CD14-positive monocyte (primary cell): ENCODE measurements around the gene ROBO4. TPM values are rescaled to one million over a fixed set of nuclear protein-coding genes. Genes with fewer than 3 reads are reported as not detected.

Experiments
- DNase-seq, 3 donors: peaks; one replicate each; pipeline ENCODE4 v3.0.0-alpha.2; 2011 to 2022
- H2AFZ ChIP-seq: 2 replicates; pipeline ENCODE4 v1.6.0; 2012; ENCODE audit warnings: mild to moderate bottlenecking, low read depth, low read length, inconsistent platforms; ENCODE audit not compliant: insufficient read depth, poor library complexity, severe bottlenecking
- H3K27ac ChIP-seq, 2 donors: 1 replicate in 1 of 2; 2 replicates in 1 of 2; pipeline ENCODE4 v1.5.1; 2012 to 2013; ENCODE audit warnings: low read length in 2 of 2, control low read depth in 1 of 2, inconsistent platforms in 1 of 2, low read depth in 1 of 2, mild to moderate bottlenecking in 1 of 2
- H3K27me3 ChIP-seq, 2 donors: one replicate each; pipeline versions ENCODE4 v1.6.0 to v1.6.1; 2011 to 2013; ENCODE audit warnings: low read length in 2 of 2; ENCODE audit not compliant: control insufficient read depth in 2 of 2, insufficient read depth in 2 of 2
- H3K36me3 ChIP-seq, 2 donors: replicated peaks in 1 of 2; 1 replicate in 1 of 2; 2 replicates in 1 of 2; pipeline versions ENCODE4 v1.5.1 to v1.6.1; 2012 to 2013; ENCODE audit warnings: low read length in 2 of 2, control low read depth in 1 of 2, inconsistent platforms in 1 of 2, mild to moderate bottlenecking in 1 of 2; ENCODE audit not compliant: insufficient read depth in 2 of 2, control insufficient read depth in 1 of 2
- H3K4me1 ChIP-seq, 2 donors: 1 replicate in 1 of 2; 2 replicates in 1 of 2; pipeline versions ENCODE4 v1.5.1 to v1.6.1; 2012 to 2013; ENCODE audit warnings: low read length in 2 of 2, control low read depth in 1 of 2, inconsistent platforms in 1 of 2, mild to moderate bottlenecking in 1 of 2, moderate library complexity in 1 of 2; ENCODE audit not compliant: insufficient read depth in 2 of 2, control insufficient read depth in 1 of 2
- H3K4me2 ChIP-seq: replicated peaks from 2 replicates; pipeline ENCODE3; 2012; ENCODE audit warnings: low read length, moderate library complexity, mild to moderate bottlenecking; ENCODE audit not compliant: poor library complexity, severe bottlenecking; ENCODE audit errors: extremely low read depth
- H3K4me3 ChIP-seq, 3 experiments: fragments of 200-600 bp in 1 of 3; sonication (generic) in 1 of 3; replicated peaks in 1 of 3; 1 replicate in 2 of 3; 2 replicates in 1 of 3; pipeline ENCODE4 v1.5.1; 2011 to 2013; ENCODE audit warnings: low read length in 3 of 3, mild to moderate bottlenecking in 3 of 3, control low read depth in 2 of 3, low read depth in 2 of 3, inconsistent platforms in 1 of 3, moderate library complexity in 1 of 3
- H3K79me2 ChIP-seq: 2 replicates; pipeline ENCODE4 v1.6.0; 2012; ENCODE audit warnings: mild to moderate bottlenecking, control low read depth, inconsistent platforms, low read length, moderate library complexity; ENCODE audit not compliant: insufficient read depth
- H3K9ac ChIP-seq: 2 replicates; pipeline ENCODE4 v1.6.0; 2017; ENCODE audit warnings: low read length, mild to moderate bottlenecking; ENCODE audit not compliant: insufficient read depth, poor library complexity, severe bottlenecking
- H3K9me3 ChIP-seq, 2 donors: replicated peaks in 1 of 2; 1 replicate in 1 of 2; 2 replicates in 1 of 2; pipeline versions ENCODE4 v1.5.1 to v1.6.1; 2012 to 2013; ENCODE audit warnings: low read length in 2 of 2, control low read depth in 1 of 2; ENCODE audit not compliant: control insufficient read depth in 1 of 2, insufficient read depth in 1 of 2
- H4K20me1 ChIP-seq: 2 replicates; pipeline ENCODE4 v1.6.0; 2012; ENCODE audit warnings: mild to moderate bottlenecking, low read length, control low read depth, moderate library complexity; ENCODE audit not compliant: insufficient read depth
- H3K27ac Mint-ChIP-seq, 7 donors: one replicate each; pipeline ENCODE4 v1.8.0; 2020; ENCODE audit warnings: mild to moderate bottlenecking in 7 of 7, mixed read lengths in 7 of 7, moderate library complexity in 6 of 7, inconsistent platforms in 2 of 7
- H3K27me3 Mint-ChIP-seq, 3 donors: one replicate each; pipeline ENCODE4 v1.8.0; 2021 to 2022; ENCODE audit warnings: low read depth in 3 of 3, mild to moderate bottlenecking in 3 of 3, mixed read lengths in 3 of 3, moderate library complexity in 3 of 3, inconsistent platforms in 1 of 3
- H3K36me3 Mint-ChIP-seq, 2 donors: one replicate each; pipeline ENCODE4 v1.8.0; 2020; ENCODE audit warnings: mixed read lengths in 2 of 2, inconsistent platforms in 1 of 2, mild to moderate bottlenecking in 1 of 2
- H3K4me1 Mint-ChIP-seq: one replicate; pipeline ENCODE4 v1.8.0; 2020; ENCODE audit warnings: mild to moderate bottlenecking, mixed read lengths
- H3K4me3 Mint-ChIP-seq, 2 donors: one replicate each; pipeline ENCODE4 v1.8.0; 2020; ENCODE audit warnings: mild to moderate bottlenecking in 2 of 2, mixed read lengths in 2 of 2, moderate library complexity in 1 of 2
- H3K9me3 Mint-ChIP-seq, 7 donors: one replicate each; pipeline ENCODE4 v1.8.0; 2020 to 2022; ENCODE audit warnings: mixed read lengths in 7 of 7, mild to moderate bottlenecking in 6 of 7, moderate library complexity in 6 of 7, inconsistent platforms in 2 of 7
- CTCF ChIP-seq: fragments of 200-600 bp; IDR thresholded peaks from one replicate; pipeline ENCODE4 v1.8.0; 2022; ENCODE audit warnings: antibody characterized with exemption, mild to moderate bottlenecking
- WGBS: methylation state at CpG from one replicate; pipeline ENCODE4 v1.1.5; 2013; ENCODE audit warnings: missing lambda C conversion rate; ENCODE audit not compliant: insufficient coverage; 5-methylcytosine and 5-hydroxymethylcytosine counted together
- intact Hi-C, 2 donors: fragments of 100-400 bp; cut with micrococcal nuclease; formaldehyde crosslinking; loops; one replicate each; pipeline versions ENCODE4 v1.15.0 to v1.15.1; 2023
- polyA plus RNA-seq, 3 donors: library from polyadenylated mRNA; depleted of rRNA in 1 of 3; unstranded in 2 of 3; stranded (reverse) in 1 of 3; fragments of 300-500 nt in 2 of 3; fragments of >200 nt in 1 of 3; fragmentation: Illumina TruSeq in 2 of 3; gene quantifications; 1 replicate in 2 of 3; 2 replicates in 1 of 3; pipeline ENCODE4 v1.2.3, GENCODE V29; 2012 to 2021

The ROBO4 gene
- polyA plus RNA-seq, 3 donors: 0.19 to 0.20 TPM; not detected in 1

GRCh38 chr11:124863137-124863825, 34.4 kb downstream of the ROBO4 start:
- 5% methylated on average over 25 of the region's 31 CpGs for WGBS
- H2AFZ ChIP-seq: no peak overlapping the region
- no peak for DNase-seq
- peak overlapping the region in 1 of 2 donors; percentile 54 for H3K4me3 Mint-ChIP-seq
- TF ChIP-seq CTCF: no peak
- H3K9me3 ChIP-seq: peaks cover 0 to 54% of the 10 kb centered on the region in 2 donors
- H3K9me3 Mint-ChIP-seq: peaks cover 0 to 21% (median 2%) of the 10 kb centered on the region in 7 donors
- H3K27me3 Mint-ChIP-seq: peaks cover 79 to 86% (median 85%) of the 10 kb centered on the region in 3 donors
- peaks cover 22% of the 10 kb centered on the region for H3K4me1 Mint-ChIP-seq
- no peaks in the 10 kb centered on the region for H4K20me1 ChIP-seq
- no peaks in the 10 kb centered on the region for H3K36me3 ChIP-seq
- no peak overlapping the region for H3K4me3 ChIP-seq
- no peak overlapping the region for H3K27ac ChIP-seq
- no peak overlapping the region for H3K4me2 ChIP-seq
- no peaks in the 10 kb centered on the region for H3K79me2 ChIP-seq
- peaks cover 0 to 6% of the 10 kb centered on the region in 2 donors for H3K36me3 Mint-ChIP-seq
- peaks cover 71 to 88% of the 10 kb centered on the region in 2 donors for H3K27me3 ChIP-seq
- no peak overlapping the region for H3K9ac ChIP-seq
- intact Hi-C loops: no loop called here
- peaks cover 4 to 9% of the 10 kb centered on the region in 2 donors for H3K4me1 ChIP-seq
- H3K27ac Mint-ChIP-seq: no peak overlapping the region

DNA sequence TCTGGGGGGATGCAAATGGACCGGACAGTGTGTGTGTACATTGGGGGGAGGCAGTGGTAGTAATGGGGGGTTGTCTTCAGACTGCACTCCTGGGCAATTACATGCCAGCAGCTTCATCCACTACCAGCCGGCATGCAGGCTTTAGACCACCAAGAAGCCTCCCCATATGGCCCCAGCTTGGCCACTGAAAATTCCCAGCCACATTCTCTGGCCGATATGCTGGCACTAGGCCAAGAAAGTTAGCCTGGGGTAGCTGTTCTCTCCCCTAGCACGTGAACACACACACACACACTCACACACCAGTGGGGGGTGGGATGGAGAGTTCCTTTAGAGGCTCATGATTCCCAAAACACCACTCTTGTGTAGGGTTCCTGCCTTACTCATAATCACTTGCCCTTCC, 36.0 kb downstream of the ROBO4 start:
- no CpG with 5 or more reads among the region's 4 CpGs for WGBS
- peaks cover 56 to 74% of the 10 kb centered on the region in 2 donors for H3K27me3 ChIP-seq

More for the DNA sequence above, 36.0 kb downstream of the ROBO4 start:
- Mint-ChIP-seq H3K9me3 (peaks cover 0 to 19% (median 2%) of the 10 kb centered on the region in 7 donors), H3K4me3 (peak overlapping the region in 1 of 2 donors; percentile 42), H3K27ac (no peak overlapping the region), H3K4me1 (peaks cover 15% of the 10 kb centered on the region), H3K27me3 (peaks cover 65 to 72% (median 71%) of the 10 kb centered on the region in 3 donors), H3K36me3 (peaks cover 0 to 3% of the 10 kb centered on the region in 2 donors)
- intact Hi-C loops: no loop called here
- no peak for DNase-seq
- Histone ChIP-seq H3K9ac (no peak overlapping the region), H3K36me3 (no peaks in the 10 kb centered on the region), H3K4me3 (no peak overlapping the region), H3K9me3 (peaks cover 0 to 39% of the 10 kb centered on the region in 2 donors), H3K4me2 (no peak overlapping the region), H2AFZ (no peak overlapping the region), H3K27ac (no peak overlapping the region), H3K79me2 (no peaks in the 10 kb centered on the region), H3K4me1 (peaks cover 4 to 9% of the 10 kb centered on the region in 2 donors), H4K20me1 (no peaks in the 10 kb centered on the region)
- TF ChIP-seq CTCF: no peak
